Suprapubic skin (tissue), 4 donors: Measurements from ENCODE around the gene TBX4.

Source experiments
- CTCF ChIP-seq, 2 donors: fragments of 200-600 bp in 1 of 2; fragments of 450-650 bp in 1 of 2; sonication (generic) in 1 of 2; IDR thresholded peaks; one replicate each; pipeline ENCODE4 v1.5.1; 2016 to 2019; ENCODE audit warnings: antibody characterized with exemption in 2 of 2, mild to moderate bottlenecking in 1 of 2, moderate library complexity in 1 of 2
- EP300 ChIP-seq: sonication (generic); formaldehyde crosslinking; IDR thresholded peaks from one replicate; pipeline ENCODE4 v1.6.1; 2017; ENCODE audit warnings: antibody characterized with exemption
- POLR2A ChIP-seq, 2 donors: fragments of 450-650 bp; IDR thresholded peaks; one replicate each; pipeline ENCODE4 v1.6.1; 2017; ENCODE audit warnings: antibody characterized with exemption in 2 of 2, mild to moderate bottlenecking in 2 of 2, moderate library complexity in 2 of 2
- POLR2AphosphoS5 ChIP-seq, 3 donors: sonication (generic); formaldehyde crosslinking; IDR thresholded peaks; one replicate each; pipeline ENCODE4 v1.6.1; 2017; ENCODE audit warnings: antibody characterized with exemption in 3 of 3

- TF ChIP-seq CTCF (IDR thresholded peaks at IDR 0.05) (peak; percentile 87 to 98), POLR2A (IDR thresholded peaks at IDR 0.05) (peak in 1 of 2 donors; percentile 23), POLR2AphosphoS5 (IDR thresholded peaks at IDR 0.05) (no peak), EP300 (no peak)
These were observed 39.9 kb upstream of the TBX4 start for GRCh38 chr17:61412143-61412859.
